ENCODE measurements around the gene PHF21B.

PHF21B gene

DNA sequence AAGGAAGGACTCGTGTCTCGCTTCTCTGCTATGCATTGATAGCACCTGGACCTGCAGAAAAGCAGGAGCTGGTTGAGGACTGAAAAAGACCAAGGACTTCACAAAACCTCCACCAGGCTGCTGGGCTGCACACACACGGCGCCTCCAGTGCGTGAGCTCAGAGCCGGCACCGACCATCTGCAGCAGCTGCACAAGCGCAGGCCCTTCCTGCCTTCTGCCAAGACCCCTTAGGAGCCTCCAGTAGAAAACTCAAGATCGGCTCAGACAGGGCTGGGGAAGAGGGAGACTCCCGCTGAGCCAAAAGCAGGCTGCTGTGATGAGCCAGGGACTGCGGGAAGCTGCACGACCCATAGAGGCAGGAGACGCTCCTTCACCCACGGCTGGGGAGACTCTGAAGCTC is 70.9 kb downstream of the PHF21B start:
- DNase-seq (ENCODE audit: extremely low spot score): no peak
- POLR2A ChIA-PET: no interaction called here
- TF ChIP-seq L3MBTL2 (conservative IDR thresholded peaks at IDR 0.05): no peak
- TF ChIP-seq FOXK2 (IDR thresholded peaks at IDR 0.05): no peak
- no peak for TF ChIP-seq ARNT (IDR thresholded peaks at IDR 0.05)
- TF ChIP-seq, protein P1, sequence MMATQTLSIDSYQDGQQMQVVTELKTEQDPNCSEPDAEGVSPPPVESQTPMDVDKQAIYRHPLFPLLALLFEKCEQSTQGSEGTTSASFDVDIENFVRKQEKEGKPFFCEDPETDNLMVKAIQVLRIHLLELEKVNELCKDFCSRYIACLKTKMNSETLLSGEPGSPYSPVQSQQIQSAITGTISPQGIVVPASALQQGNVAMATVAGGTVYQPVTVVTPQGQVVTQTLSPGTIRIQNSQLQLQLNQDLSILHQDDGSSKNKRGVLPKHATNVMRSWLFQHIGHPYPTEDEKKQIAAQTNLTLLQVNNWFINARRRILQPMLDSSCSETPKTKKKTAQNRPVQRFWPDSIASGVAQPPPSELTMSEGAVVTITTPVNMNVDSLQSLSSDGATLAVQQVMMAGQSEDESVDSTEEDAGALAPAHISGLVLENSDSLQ (IDR thresholded peaks at IDR 0.05): no peak
- no peak for TF ChIP-seq BHLHE40 (IDR thresholded peaks at IDR 0.05; ENCODE audit: borderline replicate concordance)
- TF ChIP-seq LEF1 (IDR thresholded peaks at IDR 0.05; ENCODE audit: borderline replicate concordance): no peak
- TF ChIP-seq FOXA1 (IDR thresholded peaks at IDR 0.05): no peak
- TF ChIP-seq SP1 (IDR thresholded peaks at IDR 0.05): no peak
- TF ChIP-seq ELF4 (IDR thresholded peaks at IDR 0.05): no peak
- no peak for TF ChIP-seq CTBP1 (IDR thresholded peaks at IDR 0.05; ENCODE audit: borderline replicate concordance)
- no peak for TF ChIP-seq SUZ12 (IDR thresholded peaks at IDR 0.05)
- no peak for TF ChIP-seq FOXM1 (IDR thresholded peaks at IDR 0.05; ENCODE audit: borderline replicate concordance)
- TF ChIP-seq ZNF384 (IDR thresholded peaks at IDR 0.05): no peak
- CTCF ChIA-PET: no interaction called here

DNA sequence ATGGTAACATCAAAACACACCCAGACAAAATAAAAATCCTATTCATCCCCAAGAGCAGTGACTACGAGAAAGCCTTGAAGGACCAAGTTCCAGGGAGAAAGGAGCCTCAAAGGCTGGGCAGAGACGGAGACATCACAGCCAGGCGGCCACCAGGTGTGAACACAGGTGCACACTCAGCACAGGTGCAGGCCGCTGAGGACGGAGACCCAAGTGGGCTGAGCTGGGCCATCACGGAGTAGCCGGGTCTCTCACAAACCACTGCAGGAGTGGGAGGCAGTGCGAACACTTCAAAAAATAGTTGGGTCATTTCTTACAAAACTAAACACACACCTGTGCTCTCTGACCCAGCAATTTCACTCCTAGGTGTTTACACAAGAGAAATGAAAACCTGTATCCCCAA is 72.6 kb downstream of the PHF21B start:
- no peak for TF ChIP-seq CTBP1 (IDR thresholded peaks at IDR 0.05; ENCODE audit: borderline replicate concordance)
- TF ChIP-seq ARNT (IDR thresholded peaks at IDR 0.05): no peak
- no peak for TF ChIP-seq ELF4 (IDR thresholded peaks at IDR 0.05)
- TF ChIP-seq HDGF (IDR thresholded peaks at IDR 0.05; ENCODE audit: borderline replicate concordance): no peak
- no peak for TF ChIP-seq FOXA1 (IDR thresholded peaks at IDR 0.05)
- no peak for TF ChIP-seq LEF1 (IDR thresholded peaks at IDR 0.05; ENCODE audit: borderline replicate concordance)
- TF ChIP-seq SUZ12 (IDR thresholded peaks at IDR 0.05): no peak
- TF ChIP-seq, protein P1 (IDR thresholded peaks at IDR 0.05): no peak
- TF ChIP-seq BHLHE40 (IDR thresholded peaks at IDR 0.05; ENCODE audit: borderline replicate concordance): no peak
- TF ChIP-seq FOXM1 (IDR thresholded peaks at IDR 0.05; ENCODE audit: borderline replicate concordance): no peak
- TF ChIP-seq TARDBP (IDR thresholded peaks at IDR 0.05): no peak
- no peak for TF ChIP-seq NFRKB (IDR thresholded peaks at IDR 0.05)
- TF ChIP-seq L3MBTL2 (conservative IDR thresholded peaks at IDR 0.05): no peak
- TF ChIP-seq SP1 (IDR thresholded peaks at IDR 0.05): no peak
- no peak for TF ChIP-seq FOXK2 (IDR thresholded peaks at IDR 0.05)
- no peak for TF ChIP-seq ZNF384 (IDR thresholded peaks at IDR 0.05)
- POLR2A ChIA-PET: no interaction called here
- CTCF ChIA-PET: no interaction called here
- DNase-seq (ENCODE audit: extremely low spot score): no peak

DNA sequence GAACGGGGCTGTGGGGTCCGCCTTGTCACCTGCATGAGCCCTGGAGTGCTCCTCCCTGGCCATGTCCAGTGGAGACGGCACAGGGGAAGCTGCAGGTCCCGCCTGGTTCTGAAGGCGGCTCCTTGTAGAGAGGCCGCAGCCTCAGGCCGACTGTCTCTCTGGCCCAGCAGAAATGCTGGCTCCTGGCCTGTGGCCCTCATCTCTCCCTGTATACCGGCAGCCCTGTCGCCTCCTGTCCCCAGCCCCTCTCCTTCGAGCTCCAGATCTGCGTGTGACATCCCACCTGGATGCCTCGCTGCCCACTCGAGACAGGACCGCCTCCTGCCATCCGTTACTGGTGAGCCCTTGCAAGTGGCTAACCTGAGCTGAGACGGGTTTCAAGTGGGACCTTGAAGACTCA is 73.6 kb downstream of the PHF21B start:
- POLR2A ChIA-PET: no interaction called here
- TF ChIP-seq FOXA1 (IDR thresholded peaks at IDR 0.05): no peak
- TF ChIP-seq SP1 (IDR thresholded peaks at IDR 0.05): no peak
- TF ChIP-seq ELF4 (IDR thresholded peaks at IDR 0.05): no peak
- no peak for TF ChIP-seq NFRKB (IDR thresholded peaks at IDR 0.05)
- no peak for TF ChIP-seq TARDBP (IDR thresholded peaks at IDR 0.05)
- CTCF ChIA-PET: no interaction called here
- DNase-seq (ENCODE audit: extremely low spot score): no peak

DNA sequence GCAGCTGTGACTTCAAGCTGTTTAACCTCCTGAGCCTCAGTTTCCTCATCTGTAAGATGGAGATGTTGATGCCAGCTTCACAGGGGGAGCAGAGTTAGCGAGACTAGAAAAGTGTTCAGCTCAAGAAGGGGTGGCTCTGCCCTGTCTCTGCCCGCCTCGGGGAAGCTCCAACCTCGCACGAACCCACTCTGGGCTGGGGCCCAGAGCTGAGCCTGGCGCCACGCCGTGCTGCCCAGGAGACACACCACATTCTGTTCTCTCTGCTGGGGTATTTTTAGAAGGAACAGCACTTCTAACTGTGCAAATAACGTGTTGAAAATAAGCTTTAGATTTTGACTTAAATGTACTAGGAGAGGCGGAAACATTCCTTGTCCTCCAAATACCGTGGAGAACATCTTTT is 74.1 kb downstream of the PHF21B start:
- TF ChIP-seq HDGF (IDR thresholded peaks at IDR 0.05; ENCODE audit: borderline replicate concordance) (no peak), LEF1 (IDR thresholded peaks at IDR 0.05; ENCODE audit: borderline replicate concordance) (no peak), FOXM1 (IDR thresholded peaks at IDR 0.05; ENCODE audit: borderline replicate concordance) (no peak)
- CTCF ChIA-PET: no interaction called here
- DNase-seq (ENCODE audit: extremely low spot score): no peak
- POLR2A ChIA-PET: no interaction called here

DNA sequence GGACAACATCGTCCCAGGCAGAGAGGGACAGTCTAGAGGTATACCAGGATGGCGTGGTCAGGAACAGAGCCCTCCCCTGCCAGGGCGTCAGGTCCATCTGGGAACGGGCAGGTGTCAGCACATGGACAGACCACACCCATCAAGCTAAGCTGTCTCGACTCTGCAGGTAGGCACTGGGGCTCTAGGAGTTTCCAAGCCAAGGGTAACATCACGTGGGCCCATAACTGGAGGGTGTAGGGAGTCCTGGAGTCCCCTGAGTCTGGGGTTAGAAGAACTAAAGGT is 75.4 kb downstream of the PHF21B start:
- DNase-seq (ENCODE audit: extremely low spot score): no peak
- POLR2A ChIA-PET: no interaction called here
- CTCF ChIA-PET: no interaction called here
- TF ChIP-seq NFRKB (IDR thresholded peaks at IDR 0.05): no peak
- no peak for TF ChIP-seq SP1 (IDR thresholded peaks at IDR 0.05)

DNA sequence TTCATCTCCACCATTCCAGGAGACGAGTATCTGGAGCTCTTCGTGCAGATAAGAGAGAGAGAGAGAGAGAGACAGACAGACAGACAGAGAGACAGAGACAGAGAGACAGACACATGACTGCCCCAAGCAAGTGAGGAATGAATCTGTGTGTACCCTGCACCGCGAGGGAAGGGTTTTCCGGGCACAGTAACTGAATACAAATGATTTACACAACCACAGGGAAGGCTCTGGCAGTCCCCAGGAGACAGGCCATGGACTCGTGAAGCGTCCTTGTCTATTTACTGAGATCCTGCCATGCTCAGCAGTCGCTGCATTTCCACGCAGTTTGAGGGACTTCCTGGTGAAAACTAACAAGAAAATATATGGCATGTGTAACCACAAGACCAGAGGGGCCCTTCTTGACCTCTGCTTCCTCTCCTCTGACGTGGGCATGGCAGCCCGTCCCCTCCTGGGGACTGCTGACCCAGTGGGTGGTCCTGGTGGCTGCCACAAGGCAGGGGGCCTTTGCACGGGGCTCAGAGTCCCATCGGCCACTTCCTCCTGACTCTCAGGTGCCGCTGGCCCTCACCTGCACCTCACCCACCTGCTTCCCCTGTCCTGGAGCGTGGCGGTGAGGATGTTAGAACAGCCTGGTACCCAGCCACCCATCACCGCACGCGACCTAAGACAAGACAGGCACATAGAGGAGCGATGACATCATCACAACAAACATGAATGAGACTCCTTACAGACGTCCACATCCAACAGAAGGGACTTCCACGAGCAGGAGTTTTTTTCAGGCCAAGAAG is 75.9 kb downstream of the PHF21B start:
- no peak for TF ChIP-seq CTBP1 (IDR thresholded peaks at IDR 0.05; ENCODE audit: borderline replicate concordance)
- TF ChIP-seq TARDBP (IDR thresholded peaks at IDR 0.05): no peak
- no peak for TF ChIP-seq ELF4 (IDR thresholded peaks at IDR 0.05)
- TF ChIP-seq ZNF384 (IDR thresholded peaks at IDR 0.05): no peak
- no peak for TF ChIP-seq SUZ12 (IDR thresholded peaks at IDR 0.05)
- no peak for TF ChIP-seq NFRKB (IDR thresholded peaks at IDR 0.05)
- TF ChIP-seq SP1 (IDR thresholded peaks at IDR 0.05): no peak
- TF ChIP-seq FOXM1 (IDR thresholded peaks at IDR 0.05; ENCODE audit: borderline replicate concordance): no peak
- TF ChIP-seq BHLHE40 (IDR thresholded peaks at IDR 0.05; ENCODE audit: borderline replicate concordance): no peak
- TF ChIP-seq L3MBTL2 (conservative IDR thresholded peaks at IDR 0.05): no peak
- TF ChIP-seq LEF1 (IDR thresholded peaks at IDR 0.05; ENCODE audit: borderline replicate concordance): no peak
- no peak for TF ChIP-seq ARNT (IDR thresholded peaks at IDR 0.05)
- TF ChIP-seq, protein P1 (IDR thresholded peaks at IDR 0.05): no peak
- no peak for TF ChIP-seq HDGF (IDR thresholded peaks at IDR 0.05; ENCODE audit: borderline replicate concordance)
- TF ChIP-seq FOXA1 (IDR thresholded peaks at IDR 0.05): no peak
- DNase-seq (ENCODE audit: extremely low spot score): no peak
- CTCF ChIA-PET: no interaction called here
- POLR2A ChIA-PET: no interaction called here

DNA sequence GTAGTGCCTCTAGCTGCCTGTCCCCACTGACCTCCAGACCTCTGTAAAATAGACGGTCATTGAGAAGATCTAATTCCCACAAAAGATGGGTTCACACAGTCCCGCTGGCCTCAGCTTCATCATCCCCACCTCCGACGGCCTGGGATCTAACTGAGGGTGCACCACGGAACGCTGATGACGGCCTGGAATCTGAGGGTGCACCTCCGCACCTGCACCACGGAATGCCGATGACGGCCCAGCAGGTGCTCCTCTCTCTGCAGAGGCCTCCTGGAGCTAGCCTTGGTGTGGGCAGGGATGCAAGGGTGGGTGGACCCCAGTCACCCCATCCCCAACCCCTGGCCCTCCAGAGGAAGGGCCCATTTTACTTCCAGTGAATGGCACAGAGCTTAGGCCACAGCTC is 77.3 kb downstream of the PHF21B start:
- DNase-seq (ENCODE audit: extremely low spot score): no peak
- TF ChIP-seq BHLHE40 (IDR thresholded peaks at IDR 0.05; ENCODE audit: borderline replicate concordance) (no peak), FOXK2 (IDR thresholded peaks at IDR 0.05) (no peak), FOXM1 (IDR thresholded peaks at IDR 0.05; ENCODE audit: borderline replicate concordance) (no peak), ARNT (IDR thresholded peaks at IDR 0.05) (no peak), LEF1 (IDR thresholded peaks at IDR 0.05; ENCODE audit: borderline replicate concordance) (no peak), HDGF (IDR thresholded peaks at IDR 0.05; ENCODE audit: borderline replicate concordance) (no peak), ZNF384 (IDR thresholded peaks at IDR 0.05) (no peak), L3MBTL2 (conservative IDR thresholded peaks at IDR 0.05) (no peak), ELF4 (IDR thresholded peaks at IDR 0.05) (no peak), NFRKB (IDR thresholded peaks at IDR 0.05) (no peak)
- TF ChIP-seq, protein P1 (IDR thresholded peaks at IDR 0.05): no peak
- CTCF ChIA-PET: no interaction called here
- POLR2A ChIA-PET: no interaction called here

Measured in HEK293T (cell line).